HCT116 (cell line): ENCODE results near the gene ZC3H12D. TPM values are rescaled to one million over a fixed set of nuclear protein-coding genes. Genes with fewer than 3 reads are reported as not detected.

ENCODE experiments used
- ATAC-seq: fragments of 200-7000 bp; cut with Tn5 transposase; 2 replicates; pipeline ENCODE4 v1.9.1; 2020; ENCODE audit warnings: mild to moderate bottlenecking, moderate library complexity
- BruUV-seq: library from RNA; stranded (reverse); fragments of 400-500 nt; replicated peaks from 2 replicates; lab custom pipeline; 2021; lab: Mats Ljungman, UMichigan
- CTCF ChIA-PET: fragments of 300-600 bp; sonication (Branson Sonifier 250); formaldehyde crosslinking; loops from one replicate; lab custom pipeline; 2021; ENCODE audit warnings: antibody characterized with exemption; lab: Charles Lee
- POLR2A ChIA-PET: fragments of 300-600, 350-600 bp; sonication (Branson Sonifier 250); formaldehyde crosslinking; loops from one replicate; lab custom pipeline; 2021; ENCODE audit warnings: antibody characterized with exemption; lab: Charles Lee
- RAD21 ChIA-PET, 2 experiments: fragments of 300-600 bp; sonication (Branson Sonifier 250); formaldehyde crosslinking; loops; one replicate each; lab custom pipeline; 2023; ENCODE audit warnings: low total read pairs in 2 of 2; ENCODE audit not compliant: uncharacterized antibody in 2 of 2, unreplicated experiment in 2 of 2, low non-redundant PET in 1 of 2; lab: Charles Lee
- DNase-seq: peaks from one replicate; pipeline ENCODE4 v3.0.0-alpha.2; 2010; ENCODE audit warnings: low read depth, low spot score
- H2AFZ ChIP-seq: fragments of 200-600 bp; shearing (Covaris generic), sonication (generic); 2 replicates; pipeline ENCODE4 v1.6.1; 2017; ENCODE audit warnings: low read depth, mixed run types, mixed read lengths, antibody characterized with exemption, low read length; ENCODE audit not compliant: poor library complexity, severe bottlenecking
- H3K27ac ChIP-seq: 2 replicates; pipeline ENCODE4 v1.5.1; 2012; ENCODE audit warnings: low read depth, low read length
- H3K27me3 ChIP-seq: fragments of 200-600 bp; sonication (generic); 2 replicates; pipeline ENCODE4 v1.6.1; 2016; ENCODE audit warnings: mixed run types, low read length, mixed read lengths; ENCODE audit not compliant: insufficient read depth
- H3K36me3 ChIP-seq, 2 experiments: fragments of 200-500 bp in 1 of 2; fragments of 200-600 bp in 1 of 2; sonication (Bioruptor generic) in 1 of 2; sonication (generic) in 1 of 2; 2 replicates each; pipeline versions ENCODE4 v1.5.1 to v1.6.1; 2014 to 2016; ENCODE audit warnings: low read length in 2 of 2, inconsistent platforms in 1 of 2, mixed read lengths in 1 of 2, mixed run types in 1 of 2; ENCODE audit not compliant: insufficient read depth in 2 of 2, control insufficient read depth in 1 of 2
- H3K4me1 ChIP-seq, 2 experiments: fragments of 200-600 bp in 1 of 2; sonication (generic) in 1 of 2; 2 replicates each; pipeline versions ENCODE4 v1.5.1 to v1.6.1; 2012 to 2017; ENCODE audit warnings: low read length in 2 of 2, inconsistent platforms in 1 of 2, mild to moderate bottlenecking in 1 of 2, mixed read lengths in 1 of 2, mixed run types in 1 of 2, moderate library complexity in 1 of 2; ENCODE audit not compliant: insufficient read depth in 2 of 2, control insufficient read depth in 1 of 2
- H3K4me2 ChIP-seq: fragments of 200-600 bp; sonication (generic); 2 replicates; pipeline ENCODE4 v1.6.1; 2017; ENCODE audit warnings: mixed run types, low read length, mixed read lengths
- H3K4me3 ChIP-seq, 2 experiments: fragments of 200-600 bp in 1 of 2; sonication (generic) in 1 of 2; replicated peaks in 1 of 2; 2 replicates each; pipeline ENCODE4 v1.5.1; 2011 to 2016; ENCODE audit warnings: low read length in 2 of 2, control low read depth in 1 of 2, low read depth in 1 of 2, mild to moderate bottlenecking in 1 of 2, mixed read lengths in 1 of 2, mixed run types in 1 of 2
- H3K79me2 ChIP-seq: fragments of 200-600 bp; sonication (generic); 2 replicates; pipeline ENCODE4 v1.6.1; 2017; ENCODE audit warnings: mild to moderate bottlenecking, mixed run types, low read length, moderate library complexity, mixed read lengths; ENCODE audit not compliant: insufficient read depth
- H3K9ac ChIP-seq: fragments of 200-600 bp; sonication (generic); 2 replicates; pipeline ENCODE4 v1.6.1; 2016; ENCODE audit warnings: low read length, mixed read lengths
- H3K9me2 ChIP-seq: fragments of 200-600 bp; sonication (generic), shearing (Covaris generic); 2 replicates; pipeline ENCODE4 v1.6.1; 2017; ENCODE audit warnings: mixed run types, mild to moderate bottlenecking, moderate library complexity; ENCODE audit not compliant: insufficient read depth
- H3K9me3 ChIP-seq, 2 experiments: fragments of 200-500 bp in 1 of 2; fragments of 200-600 bp in 1 of 2; sonication (Bioruptor generic) in 1 of 2; sonication (generic) in 1 of 2; 2 replicates each; pipeline ENCODE4 v1.6.1; 2014 to 2017; ENCODE audit warnings: low read length in 2 of 2, mixed read lengths in 2 of 2, inconsistent platforms in 1 of 2, low read depth in 1 of 2, mild to moderate bottlenecking in 1 of 2, mixed run types in 1 of 2, moderate library complexity in 1 of 2; ENCODE audit not compliant: control insufficient read depth in 1 of 2, insufficient read depth in 1 of 2
- H4K20me1 ChIP-seq: fragments of 200-600 bp; sonication (generic), shearing (Covaris generic); 2 replicates; pipeline ENCODE4 v1.6.1; 2017; ENCODE audit warnings: mixed run types, mild to moderate bottlenecking, moderate library complexity; ENCODE audit not compliant: insufficient read depth
- ATF3 ChIP-seq: IDR thresholded peaks from 2 replicates; pipeline ENCODE4 v1.6.1; 2012
- CBX3 ChIP-seq: IDR thresholded peaks from 2 replicates; pipeline ENCODE4 v1.6.1; 2012; ENCODE audit warnings: low read depth
- CEBPB ChIP-seq: IDR thresholded peaks from 2 replicates; pipeline ENCODE4 v1.6.1; 2012; ENCODE audit warnings: low read depth
- EGR1 ChIP-seq: IDR thresholded peaks from 2 replicates; pipeline ENCODE4 v1.6.1; 2012; ENCODE audit warnings: low read depth
- EZH2 ChIP-seq: fragments of 200-600 bp; sonication (generic); IDR thresholded peaks from 2 replicates; pipeline ENCODE4 v1.6.1; 2017; ENCODE audit warnings: antibody characterized with exemption, mixed run types
- EZH2phosphoT487 ChIP-seq: fragments of 200-600 bp; IDR thresholded peaks from 2 replicates; pipeline ENCODE4 v1.6.1; 2018; ENCODE audit warnings: antibody characterized with exemption, borderline replicate concordance
- FOSL1 ChIP-seq: IDR thresholded peaks from 2 replicates; pipeline ENCODE4 v1.6.1; 2012; ENCODE audit warnings: low read depth
- JUND ChIP-seq: IDR thresholded peaks from 2 replicates; pipeline ENCODE4 v1.6.1; 2012
- MAX ChIP-seq: IDR thresholded peaks from 2 replicates; pipeline ENCODE4 v1.6.1; 2012
- RAD21 ChIP-seq: IDR thresholded peaks from 2 replicates; pipeline ENCODE4 v1.6.1; 2012; ENCODE audit warnings: low read depth, mild to moderate bottlenecking
- SIN3A ChIP-seq: IDR thresholded peaks from 2 replicates; pipeline ENCODE4 v1.6.1; 2012; ENCODE audit warnings: low read depth
- SP1 ChIP-seq: IDR thresholded peaks from 2 replicates; pipeline ENCODE4 v1.6.1; 2012; ENCODE audit warnings: low read depth
- SRF ChIP-seq: IDR thresholded peaks from 2 replicates; pipeline ENCODE4 v1.6.1; 2012; ENCODE audit warnings: low read depth
- YY1 ChIP-seq: IDR thresholded peaks from 2 replicates; pipeline ENCODE4 v1.6.1; 2011; ENCODE audit warnings: low read length, low read depth, moderate library complexity, mild to moderate bottlenecking; ENCODE audit not compliant: insufficient replicate concordance; ENCODE audit errors: extremely low read depth
- ZFX ChIP-seq: fragments of 450-650 bp; IDR thresholded peaks from 2 replicates; pipeline ENCODE4 v1.6.1; 2017
- ZNF274 ChIP-seq: fragments of 200-500 bp; sonication (Bioruptor generic); IDR thresholded peaks from 2 replicates; pipeline ENCODE4 v1.6.1; 2014; ENCODE audit warnings: mild to moderate bottlenecking, low read depth, low read length, inconsistent platforms
- intact Hi-C: fragments of 100-400 bp; cut with micrococcal nuclease; formaldehyde crosslinking; loops from 2 replicates; pipeline ENCODE4 v1.10.0; 2022
- total RNA-seq: library from RNA; stranded (reverse); gene quantifications from one replicate; pipeline ENCODE4 v1.2.1, GENCODE V29; 2021; ENCODE audit not compliant: unreplicated experiment
- TF ChIP-seq, protein P1 (sequence below): IDR thresholded peaks from 2 replicates; pipeline ENCODE4 v1.6.1; 2012; ENCODE audit warnings: low read depth
- TF ChIP-seq, protein P2 (sequence below): IDR thresholded peaks from 2 replicates; pipeline ENCODE4 v1.6.1; 2011; ENCODE audit warnings: mild to moderate bottlenecking, low read length, moderate library complexity; ENCODE audit not compliant: insufficient replicate concordance; ENCODE audit errors: extremely low read depth

Gene ZC3H12D
- total RNA-seq, 1 experiment from 2014 or later, result 0.30 TPM

DNA sequence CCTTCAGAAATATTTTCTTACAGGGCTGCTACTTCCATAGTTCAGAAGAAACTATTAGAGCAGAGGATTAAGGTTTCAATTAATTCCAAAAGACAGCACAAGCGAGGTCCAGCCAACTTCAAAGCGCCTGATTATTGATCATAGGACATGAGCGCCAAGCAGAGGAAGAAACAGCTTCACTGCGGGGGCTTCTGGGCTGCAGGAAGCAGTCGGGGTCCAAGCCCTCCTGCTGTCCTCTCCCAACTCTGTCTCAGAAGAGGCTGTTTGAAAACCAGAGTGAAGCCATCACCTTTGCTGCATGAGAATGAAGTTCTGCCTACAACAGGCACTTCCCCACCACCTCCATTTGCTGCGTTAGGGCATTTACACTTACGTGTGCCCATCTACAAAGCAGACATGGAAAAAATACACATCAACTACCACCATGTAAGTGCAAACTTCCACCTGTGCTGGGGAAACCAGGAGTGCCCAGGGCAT lies 60.8 kb downstream of the ZC3H12D start:
- Histone ChIP-seq H2AFZ (no peak overlapping the region), H3K4me2 (no peak overlapping the region), H3K9me2 (no peaks in the 10 kb centered on the region), H3K9me3 (no peaks in the 10 kb centered on the region), H3K27ac (no peak overlapping the region), H3K9ac (no peak overlapping the region), H3K79me2 (no peaks in the 10 kb centered on the region), H3K27me3 (peaks cover 4% of the 10 kb centered on the region; the same call in 1 of the 2 replicates), H4K20me1 (no peaks in the 10 kb centered on the region), H3K4me1 (no peaks in the 10 kb centered on the region), H3K4me3 (no peak overlapping the region), H3K36me3 (no peaks in the 10 kb centered on the region)
- TF ChIP-seq EZH2 (no peak), EZH2phosphoT487 (no peak), SP1 (no peak), ATF3 (no peak), SRF (no peak), YY1 (no peak), SIN3A (no peak), CEBPB (no peak), JUND (no peak), MAX (no peak), CBX3 (no peak), FOSL1 (no peak), ZNF274 (no peak), EGR1 (no peak), ZFX (no peak), RAD21 (no peak)
- TF ChIP-seq, protein P1, sequence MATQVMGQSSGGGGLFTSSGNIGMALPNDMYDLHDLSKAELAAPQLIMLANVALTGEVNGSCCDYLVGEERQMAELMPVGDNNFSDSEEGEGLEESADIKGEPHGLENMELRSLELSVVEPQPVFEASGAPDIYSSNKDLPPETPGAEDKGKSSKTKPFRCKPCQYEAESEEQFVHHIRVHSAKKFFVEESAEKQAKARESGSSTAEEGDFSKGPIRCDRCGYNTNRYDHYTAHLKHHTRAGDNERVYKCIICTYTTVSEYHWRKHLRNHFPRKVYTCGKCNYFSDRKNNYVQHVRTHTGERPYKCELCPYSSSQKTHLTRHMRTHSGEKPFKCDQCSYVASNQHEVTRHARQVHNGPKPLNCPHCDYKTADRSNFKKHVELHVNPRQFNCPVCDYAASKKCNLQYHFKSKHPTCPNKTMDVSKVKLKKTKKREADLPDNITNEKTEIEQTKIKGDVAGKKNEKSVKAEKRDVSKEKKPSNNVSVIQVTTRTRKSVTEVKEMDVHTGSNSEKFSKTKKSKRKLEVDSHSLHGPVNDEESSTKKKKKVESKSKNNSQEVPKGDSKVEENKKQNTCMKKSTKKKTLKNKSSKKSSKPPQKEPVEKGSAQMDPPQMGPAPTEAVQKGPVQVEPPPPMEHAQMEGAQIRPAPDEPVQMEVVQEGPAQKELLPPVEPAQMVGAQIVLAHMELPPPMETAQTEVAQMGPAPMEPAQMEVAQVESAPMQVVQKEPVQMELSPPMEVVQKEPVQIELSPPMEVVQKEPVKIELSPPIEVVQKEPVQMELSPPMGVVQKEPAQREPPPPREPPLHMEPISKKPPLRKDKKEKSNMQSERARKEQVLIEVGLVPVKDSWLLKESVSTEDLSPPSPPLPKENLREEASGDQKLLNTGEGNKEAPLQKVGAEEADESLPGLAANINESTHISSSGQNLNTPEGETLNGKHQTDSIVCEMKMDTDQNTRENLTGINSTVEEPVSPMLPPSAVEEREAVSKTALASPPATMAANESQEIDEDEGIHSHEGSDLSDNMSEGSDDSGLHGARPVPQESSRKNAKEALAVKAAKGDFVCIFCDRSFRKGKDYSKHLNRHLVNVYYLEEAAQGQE, result no peak
- TF ChIP-seq, protein P2, sequence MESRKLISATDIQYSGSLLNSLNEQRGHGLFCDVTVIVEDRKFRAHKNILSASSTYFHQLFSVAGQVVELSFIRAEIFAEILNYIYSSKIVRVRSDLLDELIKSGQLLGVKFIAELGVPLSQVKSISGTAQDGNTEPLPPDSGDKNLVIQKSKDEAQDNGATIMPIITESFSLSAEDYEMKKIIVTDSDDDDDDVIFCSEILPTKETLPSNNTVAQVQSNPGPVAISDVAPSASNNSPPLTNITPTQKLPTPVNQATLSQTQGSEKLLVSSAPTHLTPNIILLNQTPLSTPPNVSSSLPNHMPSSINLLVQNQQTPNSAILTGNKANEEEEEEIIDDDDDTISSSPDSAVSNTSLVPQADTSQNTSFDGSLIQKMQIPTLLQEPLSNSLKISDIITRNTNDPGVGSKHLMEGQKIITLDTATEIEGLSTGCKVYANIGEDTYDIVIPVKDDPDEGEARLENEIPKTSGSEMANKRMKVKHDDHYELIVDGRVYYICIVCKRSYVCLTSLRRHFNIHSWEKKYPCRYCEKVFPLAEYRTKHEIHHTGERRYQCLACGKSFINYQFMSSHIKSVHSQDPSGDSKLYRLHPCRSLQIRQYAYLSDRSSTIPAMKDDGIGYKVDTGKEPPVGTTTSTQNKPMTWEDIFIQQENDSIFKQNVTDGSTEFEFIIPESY, result no peak
- CTCF ChIA-PET, result no interaction called here
- intact Hi-C loops, result no loop called here
- no TSS peak for BruUV-seq
- RAD21 ChIA-PET, result no interaction called here
- ATAC-seq (no peak), DNase-seq (no peak)
- POLR2A ChIA-PET, result no interaction called here
